K562 (cell line): Measurements from ENCODE around the gene RAB3GAP2. TPM values are rescaled to one million over a fixed set of nuclear protein-coding genes. Genes with fewer than 3 reads are reported as not detected.
"Not testable (repeated sequence)": the region's sequence is repeated elsewhere in the genome, so short reads cannot be mapped to it uniquely, and the experiment has no call there.

Experiments
- ATAC-seq: fragments of 200-7000 bp; cut with Tn5 transposase; 3 replicates; pipeline ENCODE4 v1.9.1; 2020; ENCODE audit warnings: moderate library complexity
- BruUV-seq: library from RNA; stranded (reverse); fragments of 400-500 nt; replicated peaks from 2 replicates; lab custom pipeline; 2021; lab: Mats Ljungman, UMichigan
- CTCF ChIA-PET: fragments of 300-600 bp; formaldehyde crosslinking; extraction: SDS; loops from one replicate; lab custom pipeline; 2021; ENCODE audit warnings: low intra/inter-chr PET ratio; lab: Yijun Ruan, JAX
- POLR2A ChIA-PET: fragments of 300-600, 350-650 bp; sonication (Branson Sonifier 250); formaldehyde crosslinking; extraction: SDS; loops from one replicate; lab custom pipeline; 2021; ENCODE audit warnings: antibody characterized with exemption, inconsistent platforms; lab: Yijun Ruan, JAX
- DNase-seq, 4 experiments: peaks; one replicate each; pipeline versions ENCODE4 v3.0.0 to v3.0.0-alpha.2; 2011 to 2018; ENCODE audit warnings: low spot score in 3 of 4, mixed read lengths in 3 of 4; ENCODE audit errors: extremely low read depth in 1 of 4
- FAIRE-seq: peaks from 2 replicates; lab custom pipeline; 2011; peaks lifted over from hg19 to GRCh38; lab: Jason Lieb, UNC
- H2AFZ ChIP-seq: 2 replicates; pipeline ENCODE4 v1.6.0; 2011; ENCODE audit warnings: low read depth, low read length, control low read depth, inconsistent platforms
- H3K27ac ChIP-seq: fragments of 200-600 bp; 3 replicates; pipeline ENCODE4 v1.8.0; 2011; ENCODE audit warnings: low read depth, mild to moderate bottlenecking, control low read depth, inconsistent platforms, low read length, moderate library complexity, mixed read lengths; ENCODE audit errors: extremely low read depth
- H3K27me3 ChIP-seq, 2 experiments: fragments of 300-600 bp in 1 of 2; 2 replicates in 1 of 2; 3 replicates in 1 of 2; pipeline versions ENCODE4 v1.6.0 to v1.8.0; 2011; ENCODE audit warnings: inconsistent platforms in 2 of 2, low read length in 2 of 2, mild to moderate bottlenecking in 1 of 2, mixed read lengths in 1 of 2, moderate library complexity in 1 of 2; ENCODE audit not compliant: control insufficient read depth in 2 of 2, insufficient read depth in 2 of 2
- H3K36me3 ChIP-seq: fragments of 300-600 bp; 3 replicates; pipeline ENCODE4 v1.8.0; 2011; ENCODE audit warnings: mild to moderate bottlenecking, low read length, inconsistent platforms; ENCODE audit not compliant: control insufficient read depth, insufficient read depth
- H3K4me1 ChIP-seq, 2 experiments: fragments of 200-600 bp in 1 of 2; replicated peaks in 1 of 2; 2 replicates in 1 of 2; 3 replicates in 1 of 2; pipeline versions ENCODE4 v1.5.1 to v1.8.0; 2011; ENCODE audit warnings: inconsistent platforms in 2 of 2, low read length in 2 of 2, mild to moderate bottlenecking in 1 of 2, mixed read lengths in 1 of 2, moderate library complexity in 1 of 2; ENCODE audit not compliant: control insufficient read depth in 2 of 2, insufficient read depth in 2 of 2
- H3K4me2 ChIP-seq: 2 replicates; pipeline ENCODE4 v1.6.1; 2011; ENCODE audit warnings: low read length, control low read depth, inconsistent platforms, mixed read lengths; ENCODE audit not compliant: insufficient read depth
- H3K4me3 ChIP-seq: fragments of 200-600 bp; sonication (generic), shearing (Covaris generic); 2 replicates; pipeline ENCODE4 v1.5.1; 2016; ENCODE audit warnings: control low read depth, inconsistent platforms
- H3K79me2 ChIP-seq: fragments of 200-600 bp; 3 replicates; pipeline ENCODE4 v1.8.0; 2011; ENCODE audit warnings: low read length, inconsistent platforms; ENCODE audit not compliant: control insufficient read depth, insufficient read depth
- H3K9ac ChIP-seq, 2 experiments: 2 replicates each; pipeline versions ENCODE4 v1.6.0 to v1.6.1; 2011; ENCODE audit warnings: low read depth in 2 of 2, low read length in 2 of 2, control low read depth in 1 of 2, inconsistent platforms in 1 of 2, mild to moderate bottlenecking in 1 of 2, mixed read lengths in 1 of 2; ENCODE audit not compliant: insufficient read depth in 1 of 2
- H3K9me1 ChIP-seq: one replicate; pipeline ENCODE4 v1.6.0; 2011; ENCODE audit warnings: inconsistent platforms, mild to moderate bottlenecking, low read length, moderate library complexity; ENCODE audit not compliant: control insufficient read depth, insufficient read depth
- H3K9me3 ChIP-seq: replicated peaks from 2 replicates; pipeline ENCODE4 v1.5.1; 2011; ENCODE audit warnings: low read depth, low read length, inconsistent platforms; ENCODE audit not compliant: control insufficient read depth, insufficient read depth
- H4K20me1 ChIP-seq: replicated peaks from 2 replicates; pipeline ENCODE4 v1.6.1; 2011; ENCODE audit warnings: low read length, inconsistent platforms, mixed read lengths; ENCODE audit not compliant: control insufficient read depth, insufficient read depth
- AFF1 ChIP-seq, 2 experiments: fragments of 450-650 bp; IDR thresholded peaks; 2 replicates each; pipeline ENCODE4 v1.6.1; 2018; ENCODE audit warnings: mild to moderate bottlenecking in 2 of 2, low read depth in 1 of 2; ENCODE audit not compliant: partially characterized antibody in 2 of 2
- WGBS: fragments of 100-300 bp; shearing (Covaris generic); methylation state at CpG from one replicate; pipeline ENCODE4 v1.1.6; 2016; ENCODE audit warnings: low coverage, mixed read lengths; ENCODE audit not compliant: insufficient coverage; ENCODE audit errors: missing lambda C conversion rate; 5-methylcytosine and 5-hydroxymethylcytosine counted together
- in situ Hi-C: fragments of 300-500 bp; cut with MboI; formaldehyde crosslinking; loops from 4 replicates; pipeline ENCODE4 v1.15.0; 2018; ENCODE audit warnings: inconsistent platforms, mixed read lengths
- intact Hi-C: fragments of 100-400 bp; cut with micrococcal nuclease; formaldehyde crosslinking; loops from 2 replicates; pipeline ENCODE4 v1.14.2; 2022
- polyA plus RNA-seq, 8 experiments: library from polyadenylated mRNA; depleted of rRNA in 4 of 8; stranded (reverse) in 5 of 8; unstranded in 3 of 8; fragments of >200 nt; fragmentation: Nextera tagmentation in 2 of 8; fragmentation: Illumina TruSeq in 1 of 8; extraction: Ambion mirVana in 2 of 8; extraction: Trizol in 1 of 8; gene quantifications; 2 replicates each; pipeline versions ENCODE4 v1.2.1 to v1.2.3, GENCODE V29; 2011 to 2014; ENCODE audit warnings: inconsistent platforms in 1 of 8, missing spikeins in 1 of 8
- total RNA-seq, 7 experiments: library from RNA; depleted of rRNA in 6 of 7; stranded (reverse); fragments of >200 nt in 6 of 7; fragmentation: Illumina TruSeq in 2 of 7; extraction: Trizol in 2 of 7; gene quantifications; 2 replicates each; pipeline versions ENCODE4 v1.2.1 to v1.2.3, GENCODE V29; 2011 to 2021; ENCODE audit warnings: low replicate concordance in 1 of 7

Gene RAB3GAP2
- total and polyA plus RNA-seq, 9 of the 15 experiments (the other 6 are each of a cell fraction or from before 2014, with no cell fraction given) = 14.1 to 69.1 (median 32.2) TPM

- Histone ChIP-seq H3K79me2 (peaks cover 35% of the 10 kb centered on the region), H3K9me3 (peaks cover 29% of the 10 kb centered on the region), H3K36me3 (peaks cover 14% of the 10 kb centered on the region; the same call in 2 of the 3 replicates)
- H2AFZ ChIP-seq, FAIRE-seq, H4K20me1 ChIP-seq, H3K4me2 ChIP-seq, ATAC-seq, CTCF ChIA-PET, DNase-seq, in situ Hi-C loops, H3K27ac ChIP-seq, H3K27me3 ChIP-seq, H3K4me1 ChIP-seq, POLR2A ChIA-PET, intact Hi-C loops, BruUV-seq, H3K9ac ChIP-seq, H3K4me3 ChIP-seq, H3K9me1 ChIP-seq: not testable (repeated sequence)
- peak in 1 of 2 experiments; percentile 93 for TF ChIP-seq AFF1 (IDR thresholded peaks at IDR 0.05; ENCODE audit: low read depth in 1 of 2, partially characterized antibody in 2 of 2)
- 92% methylated on average over 4 of the region's 6 CpGs for WGBS
Measured at GRCh38 chr1:220245900-220246299, 26.4 kb downstream of the RAB3GAP2 start.
